Parathyroid adenoma (tissue), 2 donors: Measurements from ENCODE around the gene C18orf54.

Experiments used
- H2AFZ ChIP-seq: fragments of 300-600 bp; sonication (generic); one replicate; pipeline ENCODE4 v1.7.0; 2017; ENCODE audit warnings: antibody characterized with exemption, mild to moderate bottlenecking
- H3K27ac ChIP-seq: fragments of 300-600 bp; sonication (generic); one replicate; pipeline ENCODE4 v1.7.0; 2017
- H3K27me3 ChIP-seq: fragments of 300-600 bp; sonication (generic); one replicate; pipeline ENCODE4 v1.7.0; 2017; ENCODE audit warnings: low read length; ENCODE audit not compliant: control insufficient read depth, insufficient read depth
- H3K36me3 ChIP-seq: fragments of 300-600 bp; sonication (generic); one replicate; pipeline ENCODE4 v1.7.0; 2017; ENCODE audit warnings: low read length; ENCODE audit not compliant: control insufficient read depth, insufficient read depth
- H3K4me1 ChIP-seq: fragments of 300-600 bp; sonication (generic); one replicate; pipeline ENCODE4 v1.7.0; 2017; ENCODE audit warnings: control low read depth
- H3K4me2 ChIP-seq: fragments of 300-600 bp; sonication (generic); one replicate; pipeline ENCODE4 v1.7.0; 2017; ENCODE audit warnings: low read length
- H3K4me3 ChIP-seq: fragments of 300-600 bp; sonication (generic); one replicate; pipeline ENCODE4 v1.7.0; 2017; ENCODE audit warnings: low read depth, low read length
- H3K79me2 ChIP-seq: fragments of 300-600 bp; sonication (generic); one replicate; pipeline ENCODE4 v1.7.0; 2017; ENCODE audit warnings: control low read depth
- H3K9ac ChIP-seq: fragments of 300-600 bp; sonication (generic); one replicate; pipeline ENCODE4 v1.7.0; 2017; ENCODE audit warnings: mild to moderate bottlenecking
- H3K9me3 ChIP-seq: fragments of 300-600 bp; sonication (generic); one replicate; pipeline ENCODE4 v1.7.0; 2017; ENCODE audit warnings: low read length; ENCODE audit not compliant: control insufficient read depth
- CTCF ChIP-seq: fragments of 300-600 bp; sonication (generic); IDR thresholded peaks from one replicate; pipeline ENCODE4 v1.7.0; 2017; ENCODE audit warnings: antibody characterized with exemption, mild to moderate bottlenecking
- donor health status: primary hyperparathyroidism.

Gene C18orf54

GRCh38 chr18:54415086-54415485, 57.4 kb downstream of the C18orf54 start:
- H3K27ac ChIP-seq = no peak overlapping the region
- no peaks in the 10 kb centered on the region for H3K4me1 ChIP-seq
- H3K27me3 ChIP-seq = no peaks in the 10 kb centered on the region
- no peaks in the 10 kb centered on the region for H3K79me2 ChIP-seq
- no peak for TF ChIP-seq CTCF
- H3K4me3 ChIP-seq = no peak overlapping the region
- no peaks in the 10 kb centered on the region for H3K36me3 ChIP-seq
- H3K9ac ChIP-seq = no peak overlapping the region
- H3K9me3 ChIP-seq = no peaks in the 10 kb centered on the region
- H3K4me2 ChIP-seq = no peak overlapping the region
- no peak overlapping the region for H2AFZ ChIP-seq

DNA sequence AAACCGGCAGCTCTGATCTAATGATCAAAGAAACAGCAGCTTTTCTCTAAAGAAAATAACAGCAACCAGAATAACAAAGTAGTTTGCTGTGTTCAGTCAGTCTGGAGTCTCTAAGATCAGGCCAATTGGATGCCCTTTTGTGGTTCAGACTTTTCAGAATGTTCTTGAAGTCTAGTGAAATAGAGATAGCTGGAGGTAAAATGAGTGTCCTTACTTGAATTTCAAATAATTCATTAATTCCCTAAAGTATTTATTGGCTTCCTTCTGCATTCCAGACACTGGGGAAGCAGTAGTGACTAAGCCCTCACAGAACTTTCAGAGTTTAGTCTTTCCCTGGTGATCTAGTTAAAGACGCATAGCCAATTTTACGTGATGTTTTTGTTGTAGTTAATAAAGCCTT, 58.7 kb downstream of the C18orf54 start:
- no peaks in the 10 kb centered on the region for H3K27me3 ChIP-seq
- no peaks in the 10 kb centered on the region for H3K36me3 ChIP-seq
- H3K79me2 ChIP-seq = no peaks in the 10 kb centered on the region
- H3K4me2 ChIP-seq = no peak overlapping the region
- no peak overlapping the region for H3K9ac ChIP-seq
- no peak overlapping the region for H2AFZ ChIP-seq
- H3K4me1 ChIP-seq = no peaks in the 10 kb centered on the region
- no peak overlapping the region for H3K4me3 ChIP-seq
- H3K27ac ChIP-seq = no peak overlapping the region
- no peak for TF ChIP-seq CTCF
- no peaks in the 10 kb centered on the region for H3K9me3 ChIP-seq

GRCh38 chr18:54423831-54424230, 66.1 kb downstream of the C18orf54 start:
- no peak overlapping the region for H3K27ac ChIP-seq
- H3K9ac ChIP-seq = no peak overlapping the region
- H3K79me2 ChIP-seq = no peaks in the 10 kb centered on the region
- no peaks in the 10 kb centered on the region for H3K36me3 ChIP-seq
- TF ChIP-seq CTCF = no peak
- no peak overlapping the region for H2AFZ ChIP-seq
- H3K27me3 ChIP-seq = no peaks in the 10 kb centered on the region
- no peak overlapping the region for H3K4me3 ChIP-seq
- no peaks in the 10 kb centered on the region for H3K9me3 ChIP-seq
- H3K4me2 ChIP-seq = no peak overlapping the region
- H3K4me1 ChIP-seq = no peaks in the 10 kb centered on the region

GRCh38 chr18:54426085-54426665, 68.5 kb downstream of the C18orf54 start:
- Histone ChIP-seq H3K9ac (no peak overlapping the region), H2AFZ (no peak overlapping the region), H3K36me3 (no peaks in the 10 kb centered on the region), H3K4me3 (no peak overlapping the region), H3K4me1 (no peaks in the 10 kb centered on the region), H3K79me2 (no peaks in the 10 kb centered on the region), H3K27ac (no peak overlapping the region), H3K4me2 (no peak overlapping the region), H3K27me3 (no peaks in the 10 kb centered on the region), H3K9me3 (no peaks in the 10 kb centered on the region)
- TF ChIP-seq CTCF = no peak
